K562 (cell line): ENCODE results near the gene ATP9B. TPM values are rescaled to one million over a fixed set of nuclear protein-coding genes. Genes with fewer than 3 reads are reported as not detected.

Source experiments
- ATAC-seq: fragments of 200-7000 bp; cut with Tn5 transposase; 3 replicates; pipeline ENCODE4 v1.9.1; 2020; ENCODE audit warnings: moderate library complexity
- BruUV-seq: library from RNA; stranded (reverse); fragments of 400-500 nt; replicated peaks from 2 replicates; lab custom pipeline; 2021; lab: Mats Ljungman, UMichigan
- CTCF ChIA-PET: fragments of 300-600 bp; formaldehyde crosslinking; extraction: SDS; loops from one replicate; lab custom pipeline; 2021; ENCODE audit warnings: low intra/inter-chr PET ratio; lab: Yijun Ruan, JAX
- POLR2A ChIA-PET: fragments of 300-600, 350-650 bp; sonication (Branson Sonifier 250); formaldehyde crosslinking; extraction: SDS; loops from one replicate; lab custom pipeline; 2021; ENCODE audit warnings: antibody characterized with exemption, inconsistent platforms; lab: Yijun Ruan, JAX
- DNase-seq, 4 experiments: peaks; one replicate each; pipeline versions ENCODE4 v3.0.0 to v3.0.0-alpha.2; 2011 to 2018; ENCODE audit warnings: low spot score in 3 of 4, mixed read lengths in 3 of 4; ENCODE audit errors: extremely low read depth in 1 of 4
- FAIRE-seq: peaks from 2 replicates; lab custom pipeline; 2011; peaks lifted over from hg19 to GRCh38; lab: Jason Lieb, UNC
- H2AFZ ChIP-seq: 2 replicates; pipeline ENCODE4 v1.6.0; 2011; ENCODE audit warnings: low read depth, low read length, control low read depth, inconsistent platforms
- H3K27ac ChIP-seq: fragments of 200-600 bp; 3 replicates; pipeline ENCODE4 v1.8.0; 2011; ENCODE audit warnings: low read depth, mild to moderate bottlenecking, control low read depth, inconsistent platforms, low read length, moderate library complexity, mixed read lengths; ENCODE audit errors: extremely low read depth
- H3K27me3 ChIP-seq, 2 experiments: fragments of 300-600 bp in 1 of 2; 2 replicates in 1 of 2; 3 replicates in 1 of 2; pipeline versions ENCODE4 v1.6.0 to v1.8.0; 2011; ENCODE audit warnings: inconsistent platforms in 2 of 2, low read length in 2 of 2, mild to moderate bottlenecking in 1 of 2, mixed read lengths in 1 of 2, moderate library complexity in 1 of 2; ENCODE audit not compliant: control insufficient read depth in 2 of 2, insufficient read depth in 2 of 2
- H3K36me3 ChIP-seq: fragments of 300-600 bp; 3 replicates; pipeline ENCODE4 v1.8.0; 2011; ENCODE audit warnings: mild to moderate bottlenecking, low read length, inconsistent platforms; ENCODE audit not compliant: control insufficient read depth, insufficient read depth
- H3K4me1 ChIP-seq, 2 experiments: fragments of 200-600 bp in 1 of 2; replicated peaks in 1 of 2; 2 replicates in 1 of 2; 3 replicates in 1 of 2; pipeline versions ENCODE4 v1.5.1 to v1.8.0; 2011; ENCODE audit warnings: inconsistent platforms in 2 of 2, low read length in 2 of 2, mild to moderate bottlenecking in 1 of 2, mixed read lengths in 1 of 2, moderate library complexity in 1 of 2; ENCODE audit not compliant: control insufficient read depth in 2 of 2, insufficient read depth in 2 of 2
- H3K4me2 ChIP-seq: 2 replicates; pipeline ENCODE4 v1.6.1; 2011; ENCODE audit warnings: low read length, control low read depth, inconsistent platforms, mixed read lengths; ENCODE audit not compliant: insufficient read depth
- H3K4me3 ChIP-seq: fragments of 200-600 bp; sonication (generic), shearing (Covaris generic); 2 replicates; pipeline ENCODE4 v1.5.1; 2016; ENCODE audit warnings: control low read depth, inconsistent platforms
- H3K79me2 ChIP-seq: fragments of 200-600 bp; 3 replicates; pipeline ENCODE4 v1.8.0; 2011; ENCODE audit warnings: low read length, inconsistent platforms; ENCODE audit not compliant: control insufficient read depth, insufficient read depth
- H3K9ac ChIP-seq, 2 experiments: 2 replicates each; pipeline versions ENCODE4 v1.6.0 to v1.6.1; 2011; ENCODE audit warnings: low read depth in 2 of 2, low read length in 2 of 2, control low read depth in 1 of 2, inconsistent platforms in 1 of 2, mild to moderate bottlenecking in 1 of 2, mixed read lengths in 1 of 2; ENCODE audit not compliant: insufficient read depth in 1 of 2
- H3K9me1 ChIP-seq: one replicate; pipeline ENCODE4 v1.6.0; 2011; ENCODE audit warnings: inconsistent platforms, mild to moderate bottlenecking, low read length, moderate library complexity; ENCODE audit not compliant: control insufficient read depth, insufficient read depth
- H3K9me3 ChIP-seq: replicated peaks from 2 replicates; pipeline ENCODE4 v1.5.1; 2011; ENCODE audit warnings: low read depth, low read length, inconsistent platforms; ENCODE audit not compliant: control insufficient read depth, insufficient read depth
- H4K20me1 ChIP-seq: replicated peaks from 2 replicates; pipeline ENCODE4 v1.6.1; 2011; ENCODE audit warnings: low read length, inconsistent platforms, mixed read lengths; ENCODE audit not compliant: control insufficient read depth, insufficient read depth
- ATF3 ChIP-seq, 2 experiments: fragments of 450-650 bp in 1 of 2; sonication (generic) in 1 of 2; formaldehyde crosslinking in 1 of 2; IDR thresholded peaks in 1 of 2; conservative IDR thresholded peaks in 1 of 2; 2 replicates each; pipeline versions ENCODE4 v1.6.1 to v1.8.1; 2016 to 2023; ENCODE audit warnings: mild to moderate bottlenecking in 2 of 2, moderate library complexity in 2 of 2, inconsistent platforms in 1 of 2, missing genetic modification reagents in 1 of 2
- CHD1 ChIP-seq: fragments of 200-600 bp; sonication (generic); IDR thresholded peaks from one replicate; pipeline ENCODE4 v1.6.1; 2012; ENCODE audit warnings: mild to moderate bottlenecking, moderate library complexity, low read length, inconsistent platforms
- HMG20B ChIP-seq: fragments of 250-450 bp; sonication (Bioruptor Pico); IDR thresholded peaks from 2 replicates; pipeline ENCODE4 v1.5.0; 2021; ENCODE audit warnings: mild to moderate bottlenecking
- HSF4 ChIP-seq: fragments of 250-450 bp; sonication (Bioruptor Pico); IDR thresholded peaks from 2 replicates; pipeline ENCODE4 v2.1.2; 2022; ENCODE audit warnings: mild to moderate bottlenecking, moderate library complexity, borderline replicate concordance
- REST ChIP-seq, 2 experiments: fragments of 450-650 bp; formaldehyde crosslinking in 1 of 2; IDR thresholded peaks; 2 replicates each; pipeline versions ENCODE4 v1.4.0 to v1.6.1; 2014 to 2020; ENCODE audit warnings: mild to moderate bottlenecking in 2 of 2, borderline replicate concordance in 1 of 2, low read depth in 1 of 2
- SAFB2 ChIP-seq: fragments of 200-400 bp; formaldehyde crosslinking; IDR thresholded peaks from 2 replicates; pipeline ENCODE4 v1.6.1; 2018; ENCODE audit warnings: borderline replicate concordance, low read length, low read depth, moderate library complexity; ENCODE audit not compliant: severe bottlenecking
- ZNF398 ChIP-seq: fragments of 250-450 bp; sonication (Bioruptor Pico); IDR thresholded peaks from 2 replicates; pipeline ENCODE4 v1.8.0; 2021; ENCODE audit warnings: moderate library complexity, mild to moderate bottlenecking, inconsistent platforms
- WGBS: fragments of 100-300 bp; shearing (Covaris generic); methylation state at CpG from one replicate; pipeline ENCODE4 v1.1.6; 2016; ENCODE audit warnings: low coverage, mixed read lengths; ENCODE audit not compliant: insufficient coverage; ENCODE audit errors: missing lambda C conversion rate; 5-methylcytosine and 5-hydroxymethylcytosine counted together
- in situ Hi-C: fragments of 300-500 bp; cut with MboI; formaldehyde crosslinking; loops from 4 replicates; pipeline ENCODE4 v1.15.0; 2018; ENCODE audit warnings: inconsistent platforms, mixed read lengths
- intact Hi-C: fragments of 100-400 bp; cut with micrococcal nuclease; formaldehyde crosslinking; loops from 2 replicates; pipeline ENCODE4 v1.14.2; 2022
- polyA plus RNA-seq, 8 experiments: library from polyadenylated mRNA; depleted of rRNA in 4 of 8; stranded (reverse) in 5 of 8; unstranded in 3 of 8; fragments of >200 nt; fragmentation: Nextera tagmentation in 2 of 8; fragmentation: Illumina TruSeq in 1 of 8; extraction: Ambion mirVana in 2 of 8; extraction: Trizol in 1 of 8; gene quantifications; 2 replicates each; pipeline versions ENCODE4 v1.2.1 to v1.2.3, GENCODE V29; 2011 to 2014; ENCODE audit warnings: inconsistent platforms in 1 of 8, missing spikeins in 1 of 8
- total RNA-seq, 7 experiments: library from RNA; depleted of rRNA in 6 of 7; stranded (reverse); fragments of >200 nt in 6 of 7; fragmentation: Illumina TruSeq in 2 of 7; extraction: Trizol in 2 of 7; gene quantifications; 2 replicates each; pipeline versions ENCODE4 v1.2.1 to v1.2.3, GENCODE V29; 2011 to 2021; ENCODE audit warnings: low replicate concordance in 1 of 7
- TF ChIP-seq, protein P1 (sequence below): sonication (generic); formaldehyde crosslinking; IDR thresholded peaks from 2 replicates; pipeline ENCODE4 v1.4.0; 2020; ENCODE audit warnings: mild to moderate bottlenecking, missing genetic modification reagents

Gene ATP9B
- total and polyA plus RNA-seq, 9 of the 15 experiments (the other 6 are each of a cell fraction or from before 2014, with no cell fraction given), result 0.66 to 13.2 (median 7.9) TPM

- no TSS peak for BruUV-seq
- H4K20me1 ChIP-seq, result no peaks in the 10 kb centered on the region
- no peak overlapping the region for H3K4me2 ChIP-seq
- 80% methylated on average over 2 of the region's 8 CpGs for WGBS
- no peaks in the 10 kb centered on the region for H3K79me2 ChIP-seq
- ATAC-seq (no peak), DNase-seq (no peak), FAIRE-seq (no peak)
- POLR2A ChIA-PET, result interaction anchor here (0.7 kb wide), 1 partner anchor 14 kb away, joined by 4 read pairs; no protein-coding TSS in a partner anchor
- H3K9ac ChIP-seq, result no peak overlapping the region
- H3K9me3 ChIP-seq, result no peaks in the 10 kb centered on the region
- intact Hi-C loops, result no loop called here
- no peak overlapping the region for H3K4me3 ChIP-seq
- H3K27me3 ChIP-seq, result no peaks in the 10 kb centered on the region
- no peak overlapping the region for H2AFZ ChIP-seq
- in situ Hi-C loops, result no loop called here
- no peaks in the 10 kb centered on the region; a peak in 1 of 5 replicates for H3K4me1 ChIP-seq
- no peaks in the 10 kb centered on the region for H3K9me1 ChIP-seq
- CTCF ChIA-PET, result no interaction called here
- H3K27ac ChIP-seq, result no peak overlapping the region
- H3K36me3 ChIP-seq, result no peaks in the 10 kb centered on the region
- TF ChIP-seq ATF3 (IDR thresholded peaks at IDR 0.05), result no peak
- no peak for TF ChIP-seq ATF3 (CRISPR knock-in tag; conservative IDR thresholded peaks at IDR 0.05)
- no peak for TF ChIP-seq CHD1
- TF ChIP-seq SAFB2, result no peak
- TF ChIP-seq HMG20B (CRISPR knock-in tag), result no peak
- TF ChIP-seq, protein P1, sequence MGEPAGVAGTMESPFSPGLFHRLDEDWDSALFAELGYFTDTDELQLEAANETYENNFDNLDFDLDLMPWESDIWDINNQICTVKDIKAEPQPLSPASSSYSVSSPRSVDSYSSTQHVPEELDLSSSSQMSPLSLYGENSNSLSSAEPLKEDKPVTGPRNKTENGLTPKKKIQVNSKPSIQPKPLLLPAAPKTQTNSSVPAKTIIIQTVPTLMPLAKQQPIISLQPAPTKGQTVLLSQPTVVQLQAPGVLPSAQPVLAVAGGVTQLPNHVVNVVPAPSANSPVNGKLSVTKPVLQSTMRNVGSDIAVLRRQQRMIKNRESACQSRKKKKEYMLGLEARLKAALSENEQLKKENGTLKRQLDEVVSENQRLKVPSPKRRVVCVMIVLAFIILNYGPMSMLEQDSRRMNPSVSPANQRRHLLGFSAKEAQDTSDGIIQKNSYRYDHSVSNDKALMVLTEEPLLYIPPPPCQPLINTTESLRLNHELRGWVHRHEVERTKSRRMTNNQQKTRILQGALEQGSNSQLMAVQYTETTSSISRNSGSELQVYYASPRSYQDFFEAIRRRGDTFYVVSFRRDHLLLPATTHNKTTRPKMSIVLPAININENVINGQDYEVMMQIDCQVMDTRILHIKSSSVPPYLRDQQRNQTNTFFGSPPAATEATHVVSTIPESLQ (CRISPR knock-in tag), result no peak
- TF ChIP-seq REST (IDR thresholded peaks at IDR 0.05; ENCODE audit: borderline replicate concordance), result no peak
- no peak for TF ChIP-seq REST (CRISPR knock-in tag; IDR thresholded peaks at IDR 0.05; ENCODE audit: low read depth)
- TF ChIP-seq ZNF398 (CRISPR knock-in tag), result no peak
- TF ChIP-seq HSF4, result no peak
Observed at GRCh38 chr18:79299711-79300110, 230.5 kb downstream of the ATP9B start.
